OCI-M1 (cell line): ENCODE measurements around the gene JAKMIP1.

ENCODE experiments used
- DNase-seq: peaks from one replicate; lab custom pipeline; 2025; lab: John Stamatoyannopoulos, UW

JAKMIP1 gene

GRCh38 chr4:6095023-6095752 is 105.2 kb downstream of the JAKMIP1 start:
- DNase-seq = no peak

GRCh38 chr4:6093671-6094070 is 106.7 kb downstream of the JAKMIP1 start:
- DNase-seq = no peak

- no peak for DNase-seq
Measured at GRCh38 chr4:6092971-6093370, 107.4 kb downstream of the JAKMIP1 start.

DNA sequence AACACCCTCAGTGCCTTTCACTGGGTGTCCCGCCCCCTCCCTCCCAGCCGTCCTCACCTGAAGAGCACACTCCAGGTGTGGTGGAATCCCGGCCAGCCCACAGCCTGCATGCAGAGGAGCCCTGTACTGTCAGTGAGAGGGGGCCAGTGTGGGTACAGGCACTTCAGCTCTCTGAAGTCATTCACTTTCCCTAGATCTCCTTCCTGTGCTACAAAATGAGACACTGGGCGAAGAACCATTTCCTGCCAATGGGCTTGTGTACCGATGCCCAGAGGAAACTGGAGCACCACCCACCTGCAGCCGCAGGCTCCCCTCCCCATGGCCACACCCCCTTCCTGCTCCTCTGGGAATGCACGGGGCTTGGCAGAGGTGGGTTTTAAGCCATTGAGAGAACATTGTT is 108.2 kb downstream of the JAKMIP1 start:
- no peak for DNase-seq

- no peak for DNase-seq
Measured at GRCh38 chr4:6090931-6091330, 109.4 kb downstream of the JAKMIP1 start.

DNA sequence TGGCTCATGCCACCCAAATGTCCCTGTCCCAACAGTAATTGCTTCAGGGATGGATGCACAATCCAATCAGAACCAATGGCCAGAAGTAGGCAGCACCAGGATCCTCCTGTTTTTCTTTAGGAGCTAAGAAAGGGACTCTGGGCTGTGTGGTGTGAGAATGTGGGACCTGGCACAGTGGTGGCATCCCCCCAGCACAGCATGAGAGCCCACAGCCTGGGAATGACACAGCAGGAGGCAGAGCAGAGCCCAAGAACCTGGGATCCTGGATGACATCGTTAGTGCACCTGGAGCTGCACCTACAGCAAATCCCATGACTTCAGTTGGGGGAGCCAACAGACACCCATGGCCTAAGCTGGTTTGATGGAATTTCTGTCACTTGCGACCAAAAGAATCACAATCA is 111.4 kb downstream of the JAKMIP1 start:
- no peak for DNase-seq

GRCh38 chr4:6087669-6088341 is 112.5 kb downstream of the JAKMIP1 start:
- DNase-seq = peak; percentile 4

GRCh38 chr4:6086846-6087245 is 113.5 kb downstream of the JAKMIP1 start:
- DNase-seq = no peak

- DNase-seq = no peak
Measured at GRCh38 chr4:6085691-6086628, 114.4 kb downstream of the JAKMIP1 start.

- no peak for DNase-seq
Measured at GRCh38 chr4:6085028-6085690, 115.2 kb downstream of the JAKMIP1 start.

- no peak for DNase-seq
Measured at GRCh38 chr4:6079965-6080364, 120.4 kb downstream of the JAKMIP1 start.

GRCh38 chr4:6078560-6078959 is 121.8 kb downstream of the JAKMIP1 start:
- DNase-seq = no peak

DNA sequence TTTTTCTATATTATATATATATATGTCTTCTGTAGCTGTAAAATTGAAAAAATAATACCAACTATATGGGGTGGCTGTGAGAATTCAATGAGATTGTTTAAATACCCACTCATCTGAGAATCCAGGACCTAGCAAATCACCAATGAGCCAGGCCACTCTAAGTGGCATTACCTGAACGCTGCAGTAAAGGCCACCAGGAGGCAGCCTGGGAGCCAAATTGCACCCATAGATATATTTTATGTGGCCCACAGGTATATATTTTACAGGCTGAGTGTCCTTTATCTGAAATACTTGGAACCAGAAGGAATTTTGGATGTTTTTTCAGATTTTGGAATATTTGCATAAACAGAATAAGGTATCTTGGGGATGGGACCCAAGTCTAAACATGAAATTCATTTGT is 124.0 kb downstream of the JAKMIP1 start:
- DNase-seq = no peak

DNA sequence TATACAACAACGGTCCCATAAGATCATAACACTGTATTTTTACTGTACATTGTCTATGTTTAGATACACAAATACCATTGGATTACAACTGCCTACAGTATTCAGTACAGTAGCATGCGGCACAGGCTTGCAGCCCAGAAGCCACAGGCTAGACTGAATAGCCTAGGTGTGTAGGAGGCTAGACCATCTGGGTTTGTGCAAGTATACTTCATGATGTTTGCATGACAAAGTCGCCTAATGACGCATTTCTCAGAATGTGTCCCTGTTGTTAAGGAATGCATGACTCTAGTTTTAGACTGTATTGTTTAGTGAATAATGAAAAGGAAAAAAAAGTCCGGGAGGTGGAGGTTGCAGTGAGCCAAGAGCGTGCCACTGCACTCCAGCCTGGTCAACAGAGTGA is 125.6 kb downstream of the JAKMIP1 start:
- DNase-seq = no peak

GRCh38 chr4:6071959-6072720 is 128.2 kb downstream of the JAKMIP1 start:
- no peak for DNase-seq

DNA sequence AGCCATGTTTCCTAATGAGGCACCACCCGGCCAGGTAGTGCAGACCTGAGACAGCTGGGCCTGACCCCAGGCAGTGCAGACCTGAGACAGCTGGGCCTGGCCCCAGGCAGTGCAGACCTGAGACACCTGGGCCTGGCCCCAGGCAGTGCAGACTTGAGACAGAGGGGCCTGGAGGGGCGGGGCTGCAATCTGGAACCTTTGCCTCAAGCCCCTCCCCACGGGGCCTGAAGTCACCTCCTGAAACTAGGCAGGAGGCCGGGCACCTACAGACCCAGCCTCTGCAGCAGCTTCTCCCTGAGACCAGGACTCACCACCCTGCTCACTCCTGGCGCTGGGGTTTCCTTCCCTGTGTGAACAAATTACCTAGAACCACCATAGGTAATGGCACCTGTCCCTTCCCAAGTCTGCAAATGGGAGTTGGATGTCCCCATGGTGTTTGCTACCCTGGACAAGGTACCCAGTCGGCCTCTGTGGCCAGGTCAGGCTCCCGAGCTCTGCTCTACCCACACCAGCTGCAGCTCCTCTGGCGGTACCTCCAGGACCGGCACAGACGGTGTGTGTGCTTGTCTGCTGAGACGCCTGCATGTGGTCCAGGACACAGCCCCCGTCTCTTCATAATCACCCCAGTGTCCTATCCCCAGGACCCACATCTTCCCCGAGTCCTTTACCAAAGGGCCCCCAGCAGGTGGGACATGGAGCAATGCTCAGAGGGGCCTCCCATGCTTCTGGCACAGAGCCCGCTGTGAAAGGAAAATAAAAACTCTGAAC is 129.0 kb downstream of the JAKMIP1 start:
- DNase-seq = no peak

- no peak for DNase-seq
Measured at GRCh38 chr4:6069845-6070709, 130.3 kb downstream of the JAKMIP1 start.

GRCh38 chr4:6068986-6069385 is 131.4 kb downstream of the JAKMIP1 start:
- DNase-seq = no peak

- DNase-seq = no peak
Measured at GRCh38 chr4:6065934-6066590, 134.3 kb downstream of the JAKMIP1 start.
